HepG2 (cell line): ENCODE measurements around the gene RIN3. TPM values are rescaled to one million over a fixed set of nuclear protein-coding genes. Genes with fewer than 3 reads are reported as not detected.

Experiments
- ATAC-seq: fragments of 200-7000 bp; cut with Tn5 transposase; 3 replicates; pipeline ENCODE4 v1.9.1; 2020; ENCODE audit warnings: mild to moderate bottlenecking, moderate library complexity
- BruUV-seq: library from RNA; stranded (reverse); fragments of 400-500 nt; replicated peaks from 2 replicates; lab custom pipeline; 2021; lab: Mats Ljungman, UMichigan
- CTCF ChIA-PET: fragments of 300-600 bp; formaldehyde crosslinking; extraction: SDS; loops from one replicate; lab custom pipeline; 2021; ENCODE audit warnings: low total read pairs, inconsistent platforms, low intra/inter-chr PET ratio; lab: Yijun Ruan, JAX
- POLR2A ChIA-PET: fragments of 350-600 bp; sonication (Branson Sonifier 250); formaldehyde crosslinking; loops from one replicate; lab custom pipeline; 2020; ENCODE audit warnings: antibody characterized with exemption, inconsistent platforms; lab: Yijun Ruan, JAX
- DNase-seq: peaks from one replicate; pipeline ENCODE4 v3.0.0-alpha.2; 2015; ENCODE audit warnings: low spot score
- FAIRE-seq: peaks from 3 replicates; lab custom pipeline; 2011; peaks lifted over from hg19 to GRCh38; lab: Jason Lieb, UNC
- H2AFZ ChIP-seq: one replicate; pipeline ENCODE4 v1.6.1; 2011; ENCODE audit warnings: low read length, inconsistent platforms
- H3K27ac ChIP-seq: fragments of 300-600 bp; 3 replicates; pipeline ENCODE4 v1.8.0; 2011; ENCODE audit warnings: mixed run types, mild to moderate bottlenecking, mixed read lengths, low read length, inconsistent platforms; ENCODE audit not compliant: insufficient read depth; ENCODE audit errors: extremely low read length
- H3K27me3 ChIP-seq, 2 experiments: fragments of 200-600 bp in 1 of 2; 2 replicates in 1 of 2; 3 replicates in 1 of 2; pipeline versions ENCODE4 v1.6.0 to v1.8.0; 2011; ENCODE audit warnings: low read length in 2 of 2, mild to moderate bottlenecking in 2 of 2, moderate library complexity in 2 of 2, inconsistent platforms in 1 of 2; ENCODE audit not compliant: insufficient read depth in 2 of 2, control insufficient read depth in 1 of 2
- H3K36me3 ChIP-seq, 2 experiments: fragments of 200-600 bp in 1 of 2; replicated peaks in 1 of 2; 2 replicates in 1 of 2; 3 replicates in 1 of 2; pipeline versions ENCODE4 v1.5.1 to v1.8.0; 2011; ENCODE audit warnings: low read length in 2 of 2, inconsistent platforms in 1 of 2; ENCODE audit not compliant: insufficient read depth in 2 of 2, control insufficient read depth in 1 of 2
- H3K4me1 ChIP-seq: 2 replicates; pipeline ENCODE4 v1.5.1; 2012; ENCODE audit warnings: low read length, inconsistent platforms; ENCODE audit not compliant: insufficient read depth
- H3K4me2 ChIP-seq: 2 replicates; pipeline ENCODE4 v1.6.0; 2011; ENCODE audit warnings: low read depth, low read length, inconsistent platforms
- H3K4me3 ChIP-seq, 3 experiments: fragments of 200-600 bp in 1 of 3; sonication (generic), shearing (Covaris generic) in 1 of 3; replicated peaks in 1 of 3; 2 replicates each; pipeline ENCODE4 v1.5.1; 2011 to 2016; ENCODE audit warnings: low read length in 3 of 3, inconsistent platforms in 2 of 3, low read depth in 2 of 3, mild to moderate bottlenecking in 2 of 3, control low read depth in 1 of 3, mixed read lengths in 1 of 3; ENCODE audit not compliant: insufficient read depth in 1 of 3
- H3K79me2 ChIP-seq: one replicate; pipeline ENCODE4 v1.6.1; 2011; ENCODE audit warnings: low read length, inconsistent platforms; ENCODE audit not compliant: insufficient read depth
- H3K9ac ChIP-seq: 2 replicates; pipeline ENCODE4 v1.6.0; 2011; ENCODE audit warnings: mild to moderate bottlenecking, low read depth, low read length, inconsistent platforms; ENCODE audit not compliant: insufficient read depth
- H3K9me3 ChIP-seq: 2 replicates; pipeline ENCODE4 v1.5.1; 2012; ENCODE audit warnings: mild to moderate bottlenecking, low read length
- H4K20me1 ChIP-seq: 2 replicates; pipeline ENCODE4 v1.6.0; 2011; ENCODE audit warnings: inconsistent platforms, mild to moderate bottlenecking, low read length, moderate library complexity; ENCODE audit not compliant: insufficient read depth
- CC2D1A ChIP-seq: sonication (generic); formaldehyde crosslinking; IDR thresholded peaks from 2 replicates; pipeline ENCODE4 v1.8.1; 2023; ENCODE audit warnings: mild to moderate bottlenecking, missing genetic modification reagents
- DDIT3 ChIP-seq: sonication (generic); formaldehyde crosslinking; IDR thresholded peaks from 2 replicates; pipeline ENCODE4 v1.4.0; 2020; ENCODE audit warnings: mild to moderate bottlenecking, missing genetic modification reagents
- HCFC1 ChIP-seq: fragments of 150-350 bp; IDR thresholded peaks from 2 replicates; pipeline ENCODE4 v1.6.1; 2014; ENCODE audit warnings: low read depth, low read length
- HIVEP1 ChIP-seq: sonication (generic); formaldehyde crosslinking; IDR thresholded peaks from 2 replicates; pipeline ENCODE4 v1.4.0; 2020; ENCODE audit warnings: mild to moderate bottlenecking, missing genetic modification reagents
- HOXA7 ChIP-seq: sonication (generic); formaldehyde crosslinking; IDR thresholded peaks from 2 replicates; pipeline ENCODE4 v1.8.1; 2022; ENCODE audit warnings: mild to moderate bottlenecking, missing genetic modification reagents, moderate library complexity
- POLR2A ChIP-seq, 2 experiments: IDR thresholded peaks; 2 replicates each; pipeline ENCODE4 v1.6.1; 2011; ENCODE audit warnings: low read depth in 2 of 2, low read length in 2 of 2, mild to moderate bottlenecking in 1 of 2, moderate library complexity in 1 of 2; ENCODE audit not compliant: insufficient read depth in 1 of 2
- RNF2 ChIP-seq: fragments of 450-650 bp; conservative IDR thresholded peaks from 2 replicates; pipeline ENCODE4 v1.6.1; 2016; ENCODE audit warnings: low read depth
- ZBTB34 ChIP-seq: sonication (generic); formaldehyde crosslinking; IDR thresholded peaks from 2 replicates; pipeline ENCODE4 v1.8.0; 2022; ENCODE audit warnings: mild to moderate bottlenecking, missing genetic modification reagents
- ZBTB43 ChIP-seq: sonication (generic); formaldehyde crosslinking; conservative IDR thresholded peaks from 2 replicates; pipeline ENCODE4 v1.4.0; 2020; ENCODE audit warnings: missing genetic modification reagents
- ZNF17 ChIP-seq: sonication (generic); formaldehyde crosslinking; IDR thresholded peaks from 2 replicates; pipeline ENCODE4 v1.5.0; 2020; ENCODE audit warnings: mild to moderate bottlenecking, missing genetic modification reagents
- ZNF260 ChIP-seq: sonication (generic); formaldehyde crosslinking; IDR thresholded peaks from 2 replicates; pipeline ENCODE4 v1.4.0; 2020; ENCODE audit warnings: missing genetic modification reagents, low read depth, mild to moderate bottlenecking, borderline replicate concordance
- ZNF276 ChIP-seq: sonication (generic); formaldehyde crosslinking; IDR thresholded peaks from 2 replicates; pipeline ENCODE4 v1.4.0; 2020; ENCODE audit warnings: mild to moderate bottlenecking, low read depth, missing genetic modification reagents
- ZNF883 ChIP-seq: sonication (generic); formaldehyde crosslinking; IDR thresholded peaks from 2 replicates; pipeline ENCODE4 v1.5.1; 2020; ENCODE audit warnings: mild to moderate bottlenecking, missing genetic modification reagents; ENCODE audit errors: not compliant biosample characterization
- WGBS: methylation state at CpG from one replicate; pipeline ENCODE4 v1.1.6; 2017; ENCODE audit warnings: low lambda C conversion rate; 5-methylcytosine and 5-hydroxymethylcytosine counted together
- in situ Hi-C: cut with HindIII; loops from 2 replicates; pipeline ENCODE4 v1.10.0; 2017; ENCODE audit warnings: low pct_unique_long_range_greater_than_20kb; ENCODE audit not compliant: extremely low pct_ligation_motif_present
- intact Hi-C: fragments of 100-400 bp; cut with micrococcal nuclease; formaldehyde crosslinking; loops from one replicate; pipeline ENCODE4 v1.10.0; 2022; ENCODE audit not compliant: unreplicated experiment
- polyA plus RNA-seq, 8 experiments: library from polyadenylated mRNA; depleted of rRNA in 3 of 8; stranded (reverse) in 7 of 8; unstranded in 1 of 8; fragments of >200 nt; fragmentation: Illumina TruSeq in 4 of 8; extraction: Trizol in 4 of 8; gene quantifications; 2 replicates each; pipeline versions ENCODE4 v1.2.1 to v1.2.3, GENCODE V29; 2011 to 2016; ENCODE audit warnings: low read depth in 4 of 8, missing spikeins in 1 of 8, mixed read lengths in 1 of 8; ENCODE audit not compliant: insufficient read depth in 1 of 8
- total RNA-seq, 5 experiments: library from RNA; depleted of rRNA; stranded (reverse); fragments of >200 nt; fragmentation: Illumina TruSeq; extraction: Trizol; gene quantifications; 2 replicates each; pipeline ENCODE4 v1.2.3, GENCODE V29; 2016; ENCODE audit warnings: low read depth in 1 of 5
- TF ChIP-seq, protein P1 (sequence below): sonication (generic); formaldehyde crosslinking; conservative IDR thresholded peaks from 2 replicates; pipeline ENCODE4 v1.4.0; 2020; ENCODE audit warnings: missing genetic modification reagents

Gene RIN3
- total and polyA plus RNA-seq, 2 of the 13 experiments (the other 11 are each of a cell fraction or from before 2014, with no cell fraction given): 2.3 to 3.6 TPM

GRCh38 chr14:92670160-92670559 is 156.6 kb downstream of the RIN3 start:
- no peaks in the 10 kb centered on the region for H3K9me3 ChIP-seq
- H3K9ac ChIP-seq: no peak overlapping the region
- no TSS peak for BruUV-seq
- FAIRE-seq: no peak
- no peak overlapping the region for H2AFZ ChIP-seq
- ATAC-seq: no peak
- no peak for DNase-seq
- no peaks in the 10 kb centered on the region for H3K27me3 ChIP-seq
- ChIA-PET POLR2A (no interaction called here), CTCF (no interaction called here)
- H3K4me3 ChIP-seq: no peak overlapping the region
- in situ Hi-C loops: no loop called here
- intact Hi-C loops: no loop called here
- TF ChIP-seq ZBTB34 (CRISPR knock-in tag) (no peak), ZNF17 (CRISPR knock-in tag) (no peak), ZNF276 (CRISPR knock-in tag) (no peak), HIVEP1 (CRISPR knock-in tag) (no peak), POLR2A (IDR thresholded peaks at IDR 0.05; ENCODE audit: insufficient read depth in 1 of 2, low read depth in 2 of 2, low read length in 2 of 2) (no peak), ZNF260 (CRISPR knock-in tag) (no peak), ZNF883 (no peak), HCFC1 (no peak), DDIT3 (no peak), ZBTB43 (no peak), HOXA7 (CRISPR knock-in tag) (no peak), CC2D1A (CRISPR knock-in tag) (no peak), RNF2 (no peak)
- TF ChIP-seq, protein P1, sequence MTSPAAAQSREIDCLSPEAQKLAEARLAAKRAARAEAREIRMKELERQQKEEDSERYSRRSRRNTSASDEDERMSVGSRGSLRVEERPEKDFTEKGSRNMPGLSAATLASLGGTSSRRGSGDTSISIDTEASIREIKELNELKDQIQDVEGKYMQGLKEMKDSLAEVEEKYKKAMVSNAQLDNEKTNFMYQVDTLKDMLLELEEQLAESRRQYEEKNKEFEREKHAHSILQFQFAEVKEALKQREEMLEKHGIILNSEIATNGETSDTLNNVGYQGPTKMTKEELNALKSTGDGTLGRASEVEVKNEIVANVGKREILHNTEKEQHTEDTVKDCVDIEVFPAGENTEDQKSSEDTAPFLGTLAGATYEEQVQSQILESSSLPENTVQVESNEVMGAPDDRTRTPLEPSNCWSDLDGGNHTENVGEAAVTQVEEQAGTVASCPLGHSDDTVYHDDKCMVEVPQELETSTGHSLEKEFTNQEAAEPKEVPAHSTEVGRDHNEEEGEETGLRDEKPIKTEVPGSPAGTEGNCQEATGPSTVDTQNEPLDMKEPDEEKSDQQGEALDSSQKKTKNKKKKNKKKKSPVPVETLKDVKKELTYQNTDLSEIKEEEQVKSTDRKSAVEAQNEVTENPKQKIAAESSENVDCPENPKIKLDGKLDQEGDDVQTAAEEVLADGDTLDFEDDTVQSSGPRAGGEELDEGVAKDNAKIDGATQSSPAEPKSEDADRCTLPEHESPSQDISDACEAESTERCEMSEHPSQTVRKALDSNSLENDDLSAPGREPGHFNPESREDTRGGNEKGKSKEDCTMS: no peak
- H3K4me1 ChIP-seq: no peaks in the 10 kb centered on the region
- no peaks in the 10 kb centered on the region for H4K20me1 ChIP-seq
- H3K36me3 ChIP-seq: peaks cover 1 to 4% of the 10 kb centered on the region in 2 experiments; a peak in 1 of 5 replicates
- 92% methylated on average over 2 of the region's 4 CpGs for WGBS
- H3K27ac ChIP-seq: no peak overlapping the region
- H3K4me2 ChIP-seq: no peak overlapping the region
- H3K79me2 ChIP-seq: no peaks in the 10 kb centered on the region
